Liver (tissue), 9 donors: ENCODE results near the gene UBE2V1. TPM values are rescaled to one million over a fixed set of nuclear protein-coding genes. Genes with fewer than 3 reads are reported as not detected.

Experiments
- DNase-seq: peaks from one replicate; pipeline ENCODE4 v3.0.0-alpha.2; 2017; ENCODE audit warnings: low spot score
- H3K27ac ChIP-seq, 2 donors: one replicate each; pipeline ENCODE4 v1.7.0; 2013; ENCODE audit warnings: inconsistent platforms in 2 of 2, low read length in 2 of 2, control low read depth in 1 of 2, low read depth in 1 of 2, mild to moderate bottlenecking in 1 of 2
- H3K27me3 ChIP-seq, 4 donors: one replicate each; pipeline versions ENCODE4 v1.6.1 to v1.7.0; 2013; ENCODE audit warnings: low read length in 3 of 4, inconsistent platforms in 1 of 4, mild to moderate bottlenecking in 1 of 4, moderate library complexity in 1 of 4; ENCODE audit not compliant: control insufficient read depth in 4 of 4, insufficient read depth in 4 of 4
- H3K36me3 ChIP-seq, 4 donors: one replicate each; pipeline versions ENCODE4 v1.6.1 to v1.7.0; 2013; ENCODE audit warnings: low read length in 3 of 4, mild to moderate bottlenecking in 3 of 4, low read depth in 1 of 4, moderate library complexity in 1 of 4; ENCODE audit not compliant: control insufficient read depth in 4 of 4, insufficient read depth in 3 of 4
- H3K4me1 ChIP-seq, 4 donors: one replicate each; pipeline versions ENCODE4 v1.6.1 to v1.7.0; 2013; ENCODE audit warnings: low read length in 3 of 4, mild to moderate bottlenecking in 3 of 4, moderate library complexity in 1 of 4; ENCODE audit not compliant: control insufficient read depth in 4 of 4, insufficient read depth in 4 of 4
- H3K4me3 ChIP-seq, 3 donors: one replicate each; pipeline versions ENCODE4 v1.6.1 to v1.7.0; 2013; ENCODE audit warnings: low read length in 3 of 3, control low read depth in 1 of 3, low read depth in 1 of 3, mild to moderate bottlenecking in 1 of 3
- H3K9ac ChIP-seq, 2 donors: one replicate each; pipeline ENCODE4 v1.7.0; 2013; ENCODE audit warnings: low read length in 2 of 2, mild to moderate bottlenecking in 2 of 2, moderate library complexity in 2 of 2, control low read depth in 1 of 2, low read depth in 1 of 2
- H3K9me3 ChIP-seq, 4 donors: one replicate each; pipeline versions ENCODE4 v1.6.1 to v1.7.0; 2013; ENCODE audit warnings: low read length in 3 of 4; ENCODE audit not compliant: control insufficient read depth in 4 of 4
- EGR1 ChIP-seq, 2 donors: IDR thresholded peaks; 2 replicates each; pipeline ENCODE4 v1.6.1; 2016 to 2018; ENCODE audit warnings: antibody characterized with exemption in 2 of 2, low read depth in 2 of 2
- FOXA1 ChIP-seq: IDR thresholded peaks from 2 replicates; pipeline ENCODE4 v1.6.1; 2016; ENCODE audit warnings: antibody characterized with exemption
- FOXA2 ChIP-seq: IDR thresholded peaks from 2 replicates; pipeline ENCODE4 v1.6.1; 2016; ENCODE audit warnings: antibody characterized with exemption
- GABPA ChIP-seq, 2 donors: IDR thresholded peaks in 1 of 2; conservative IDR thresholded peaks in 1 of 2; 2 replicates each; pipeline ENCODE4 v1.6.1; 2016; ENCODE audit warnings: antibody characterized with exemption in 2 of 2, mild to moderate bottlenecking in 1 of 2, moderate library complexity in 1 of 2
- HNF4A ChIP-seq, 2 donors: conservative IDR thresholded peaks; 2 replicates each; pipeline ENCODE4 v1.6.1; 2016; ENCODE audit warnings: antibody characterized with exemption in 2 of 2, mild to moderate bottlenecking in 2 of 2
- HNF4G ChIP-seq: IDR thresholded peaks from 2 replicates; pipeline ENCODE4 v1.6.1; 2016; ENCODE audit warnings: antibody characterized with exemption
- JUND ChIP-seq, 2 donors: IDR thresholded peaks; 2 replicates each; pipeline ENCODE4 v1.6.1; 2016; ENCODE audit warnings: antibody characterized with exemption in 2 of 2
- NR2F2 ChIP-seq: IDR thresholded peaks from 2 replicates; pipeline ENCODE4 v1.6.1; 2016; ENCODE audit warnings: antibody characterized with exemption
- RAD21 ChIP-seq, 2 donors: IDR thresholded peaks; 2 replicates each; pipeline ENCODE4 v1.6.1; 2016; ENCODE audit warnings: antibody characterized with exemption in 2 of 2, mild to moderate bottlenecking in 2 of 2
- RXRA ChIP-seq, 2 donors: IDR thresholded peaks; 2 replicates each; pipeline ENCODE4 v1.6.1; 2017 to 2018; ENCODE audit warnings: antibody characterized with exemption in 2 of 2, mild to moderate bottlenecking in 1 of 2
- SP1 ChIP-seq: IDR thresholded peaks from 2 replicates; pipeline ENCODE4 v1.6.1; 2018; ENCODE audit warnings: antibody characterized with exemption, mild to moderate bottlenecking
- TAF1 ChIP-seq: conservative IDR thresholded peaks from 2 replicates; pipeline ENCODE4 v1.6.1; 2016; ENCODE audit warnings: antibody characterized with exemption, mild to moderate bottlenecking
- YY1 ChIP-seq: IDR thresholded peaks from 2 replicates; pipeline ENCODE4 v1.6.1; 2016; ENCODE audit warnings: antibody characterized with exemption, mild to moderate bottlenecking
- WGBS: extraction: QIAGEN DNeasy Blood & Tissue Kit; methylation state at CpG from one replicate; pipeline ENCODE4 v1.1.7; 2013; 5-methylcytosine and 5-hydroxymethylcytosine counted together
- polyA plus RNA-seq, 2 donors: library from polyadenylated mRNA; stranded (reverse) in 1 of 2; unstranded in 1 of 2; fragments of 200-250 nt in 1 of 2; fragments of >200 nt in 1 of 2; fragmentation: Nextera tagmentation in 1 of 2; extraction: Ambion mirVana in 1 of 2; gene quantifications; one replicate each; pipeline versions ENCODE4 v1.2.1 to v1.2.3, GENCODE V29; 2013 to 2015
- total RNA-seq, 2 donors: library from RNA; depleted of rRNA; stranded (reverse); fragments of >200 nt; gene quantifications; one replicate each; pipeline ENCODE4 v1.2.3, GENCODE V29; 2014
- TF ChIP-seq, protein P1 (sequence below): IDR thresholded peaks from 2 replicates; pipeline ENCODE4 v1.6.1; 2016; ENCODE audit warnings: antibody characterized with exemption
- TF ChIP-seq, protein P2 (sequence below): fragments of 150-350 bp; IDR thresholded peaks from 2 replicates; pipeline ENCODE4 v1.5.1; 2017; ENCODE audit warnings: improper control_type of control experiment, low read depth, low read length; ENCODE audit not compliant: missing input control
- TF ChIP-seq, protein P3 (sequence below): IDR thresholded peaks from 2 replicates; pipeline ENCODE4 v1.6.1; 2016; ENCODE audit warnings: antibody characterized with exemption
- TF ChIP-seq, protein P4 (sequence below): IDR thresholded peaks from 2 replicates; pipeline ENCODE4 v1.6.1; 2016; ENCODE audit warnings: antibody characterized with exemption, mild to moderate bottlenecking
- TF ChIP-seq, protein P5 (sequence below): IDR thresholded peaks from 2 replicates; pipeline ENCODE4 v1.6.1; 2016; ENCODE audit warnings: antibody characterized with exemption
- donor health status: healthy.
- donor health status: healthy.
- donor health status: healthy.
- donor health status: healthy.
- donor health status: healthy.

Gene UBE2V1
- total and polyA plus RNA-seq, 4 donors, result 27.9 to 53.0 (median 34.2) TPM

DNA sequence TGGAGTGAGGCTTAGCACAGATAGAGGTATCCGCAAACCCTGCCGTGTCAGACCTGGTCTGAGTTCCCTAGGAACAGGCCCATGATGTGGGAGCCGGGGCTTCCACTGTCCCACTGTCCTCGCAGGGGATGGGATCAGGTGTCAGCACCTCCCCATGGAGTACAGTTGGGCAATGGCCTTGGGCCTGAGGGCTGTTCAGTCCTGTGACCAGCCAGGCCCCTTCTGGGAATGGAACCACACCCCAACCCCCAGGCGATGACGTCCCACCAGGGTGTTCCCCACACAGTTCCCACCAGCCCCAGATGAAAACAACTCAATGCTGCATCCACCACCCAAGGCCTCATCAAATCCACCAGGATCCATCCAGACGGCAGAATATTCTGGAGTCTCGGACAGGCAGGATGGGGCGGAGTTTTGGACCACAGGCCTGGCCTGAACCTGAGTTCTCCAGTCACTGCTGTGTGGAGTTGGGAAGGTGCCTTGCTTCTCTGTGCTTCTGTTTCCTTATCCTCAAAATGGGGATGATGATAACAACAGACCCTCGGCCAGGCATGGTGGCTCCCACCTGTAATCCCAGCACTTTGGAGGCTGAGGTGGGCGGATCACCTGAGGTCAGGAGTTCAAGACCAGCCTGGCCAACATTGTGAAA, 62.2 kb downstream of the UBE2V1 start:
- H3K9me3 ChIP-seq, result no peaks in the 10 kb centered on the region
- no peak overlapping the region for H3K4me3 ChIP-seq
- 90% methylated on average over 11 of the region's 11 CpGs for WGBS
- H3K9ac ChIP-seq, result no peak overlapping the region
- no peak for DNase-seq
- H3K27me3 ChIP-seq, result no peaks in the 10 kb centered on the region
- no peak overlapping the region for H3K27ac ChIP-seq
- H3K36me3 ChIP-seq, result no peaks in the 10 kb centered on the region
- H3K4me1 ChIP-seq, result peaks cover 0 to 4% (median 0%) of the 10 kb centered on the region in 4 donors
- no peak for TF ChIP-seq RAD21 (IDR thresholded peaks at IDR 0.05)

DNA sequence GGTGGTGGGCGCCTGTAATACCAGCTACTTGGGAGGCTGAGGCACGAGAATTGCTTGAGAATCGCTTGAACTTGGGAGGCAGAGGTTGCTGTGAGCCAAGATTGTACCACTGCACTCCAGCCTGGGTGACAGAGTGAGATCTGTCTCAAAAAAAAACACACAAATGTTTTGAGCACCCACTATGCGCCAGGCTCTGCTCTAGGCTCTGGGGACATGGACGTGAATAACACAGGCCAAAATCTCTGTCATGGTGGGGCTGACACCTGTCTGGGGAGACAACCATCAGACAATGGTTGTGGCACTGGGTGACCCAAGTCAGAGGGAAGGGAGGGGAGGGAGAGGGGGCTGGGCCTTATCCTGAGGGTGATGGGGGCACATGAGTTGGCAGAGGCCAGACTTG, 62.7 kb downstream of the UBE2V1 start:
- no peaks in the 10 kb centered on the region for H3K36me3 ChIP-seq
- no peak for DNase-seq
- H3K9me3 ChIP-seq, result no peaks in the 10 kb centered on the region
- H3K4me3 ChIP-seq, result no peak overlapping the region
- H3K27me3 ChIP-seq, result no peaks in the 10 kb centered on the region
- peaks cover 0 to 4% (median 0%) of the 10 kb centered on the region in 4 donors for H3K4me1 ChIP-seq
- WGBS, result 95% methylated on average over 5 of the region's 5 CpGs
- no peak overlapping the region for H3K9ac ChIP-seq
- H3K27ac ChIP-seq, result no peak overlapping the region
- TF ChIP-seq GABPA (IDR thresholded peaks at IDR 0.05 in 1 of 2, conservative IDR thresholded peaks at IDR 0.05 in 1 of 2) (no peak), RAD21 (IDR thresholded peaks at IDR 0.05) (no peak), NR2F2 (no peak), FOXA2 (no peak), RXRA (IDR thresholded peaks at IDR 0.05) (no peak), SP1 (no peak), YY1 (no peak), JUND (IDR thresholded peaks at IDR 0.05) (no peak), EGR1 (IDR thresholded peaks at IDR 0.05; ENCODE audit: low read depth in 2 of 2) (no peak), FOXA1 (no peak), HNF4G (no peak), TAF1 (no peak), HNF4A (conservative IDR thresholded peaks at IDR 0.05) (no peak)
- TF ChIP-seq, protein P1, sequence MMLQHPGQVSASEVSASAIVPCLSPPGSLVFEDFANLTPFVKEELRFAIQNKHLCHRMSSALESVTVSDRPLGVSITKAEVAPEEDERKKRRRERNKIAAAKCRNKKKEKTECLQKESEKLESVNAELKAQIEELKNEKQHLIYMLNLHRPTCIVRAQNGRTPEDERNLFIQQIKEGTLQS, result no peak
- TF ChIP-seq, protein P2, sequence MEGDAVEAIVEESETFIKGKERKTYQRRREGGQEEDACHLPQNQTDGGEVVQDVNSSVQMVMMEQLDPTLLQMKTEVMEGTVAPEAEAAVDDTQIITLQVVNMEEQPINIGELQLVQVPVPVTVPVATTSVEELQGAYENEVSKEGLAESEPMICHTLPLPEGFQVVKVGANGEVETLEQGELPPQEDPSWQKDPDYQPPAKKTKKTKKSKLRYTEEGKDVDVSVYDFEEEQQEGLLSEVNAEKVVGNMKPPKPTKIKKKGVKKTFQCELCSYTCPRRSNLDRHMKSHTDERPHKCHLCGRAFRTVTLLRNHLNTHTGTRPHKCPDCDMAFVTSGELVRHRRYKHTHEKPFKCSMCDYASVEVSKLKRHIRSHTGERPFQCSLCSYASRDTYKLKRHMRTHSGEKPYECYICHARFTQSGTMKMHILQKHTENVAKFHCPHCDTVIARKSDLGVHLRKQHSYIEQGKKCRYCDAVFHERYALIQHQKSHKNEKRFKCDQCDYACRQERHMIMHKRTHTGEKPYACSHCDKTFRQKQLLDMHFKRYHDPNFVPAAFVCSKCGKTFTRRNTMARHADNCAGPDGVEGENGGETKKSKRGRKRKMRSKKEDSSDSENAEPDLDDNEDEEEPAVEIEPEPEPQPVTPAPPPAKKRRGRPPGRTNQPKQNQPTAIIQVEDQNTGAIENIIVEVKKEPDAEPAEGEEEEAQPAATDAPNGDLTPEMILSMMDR, result no peak
- TF ChIP-seq, protein P3, sequence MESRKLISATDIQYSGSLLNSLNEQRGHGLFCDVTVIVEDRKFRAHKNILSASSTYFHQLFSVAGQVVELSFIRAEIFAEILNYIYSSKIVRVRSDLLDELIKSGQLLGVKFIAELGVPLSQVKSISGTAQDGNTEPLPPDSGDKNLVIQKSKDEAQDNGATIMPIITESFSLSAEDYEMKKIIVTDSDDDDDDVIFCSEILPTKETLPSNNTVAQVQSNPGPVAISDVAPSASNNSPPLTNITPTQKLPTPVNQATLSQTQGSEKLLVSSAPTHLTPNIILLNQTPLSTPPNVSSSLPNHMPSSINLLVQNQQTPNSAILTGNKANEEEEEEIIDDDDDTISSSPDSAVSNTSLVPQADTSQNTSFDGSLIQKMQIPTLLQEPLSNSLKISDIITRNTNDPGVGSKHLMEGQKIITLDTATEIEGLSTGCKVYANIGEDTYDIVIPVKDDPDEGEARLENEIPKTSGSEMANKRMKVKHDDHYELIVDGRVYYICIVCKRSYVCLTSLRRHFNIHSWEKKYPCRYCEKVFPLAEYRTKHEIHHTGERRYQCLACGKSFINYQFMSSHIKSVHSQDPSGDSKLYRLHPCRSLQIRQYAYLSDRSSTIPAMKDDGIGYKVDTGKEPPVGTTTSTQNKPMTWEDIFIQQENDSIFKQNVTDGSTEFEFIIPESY, result no peak
- TF ChIP-seq, protein P4, sequence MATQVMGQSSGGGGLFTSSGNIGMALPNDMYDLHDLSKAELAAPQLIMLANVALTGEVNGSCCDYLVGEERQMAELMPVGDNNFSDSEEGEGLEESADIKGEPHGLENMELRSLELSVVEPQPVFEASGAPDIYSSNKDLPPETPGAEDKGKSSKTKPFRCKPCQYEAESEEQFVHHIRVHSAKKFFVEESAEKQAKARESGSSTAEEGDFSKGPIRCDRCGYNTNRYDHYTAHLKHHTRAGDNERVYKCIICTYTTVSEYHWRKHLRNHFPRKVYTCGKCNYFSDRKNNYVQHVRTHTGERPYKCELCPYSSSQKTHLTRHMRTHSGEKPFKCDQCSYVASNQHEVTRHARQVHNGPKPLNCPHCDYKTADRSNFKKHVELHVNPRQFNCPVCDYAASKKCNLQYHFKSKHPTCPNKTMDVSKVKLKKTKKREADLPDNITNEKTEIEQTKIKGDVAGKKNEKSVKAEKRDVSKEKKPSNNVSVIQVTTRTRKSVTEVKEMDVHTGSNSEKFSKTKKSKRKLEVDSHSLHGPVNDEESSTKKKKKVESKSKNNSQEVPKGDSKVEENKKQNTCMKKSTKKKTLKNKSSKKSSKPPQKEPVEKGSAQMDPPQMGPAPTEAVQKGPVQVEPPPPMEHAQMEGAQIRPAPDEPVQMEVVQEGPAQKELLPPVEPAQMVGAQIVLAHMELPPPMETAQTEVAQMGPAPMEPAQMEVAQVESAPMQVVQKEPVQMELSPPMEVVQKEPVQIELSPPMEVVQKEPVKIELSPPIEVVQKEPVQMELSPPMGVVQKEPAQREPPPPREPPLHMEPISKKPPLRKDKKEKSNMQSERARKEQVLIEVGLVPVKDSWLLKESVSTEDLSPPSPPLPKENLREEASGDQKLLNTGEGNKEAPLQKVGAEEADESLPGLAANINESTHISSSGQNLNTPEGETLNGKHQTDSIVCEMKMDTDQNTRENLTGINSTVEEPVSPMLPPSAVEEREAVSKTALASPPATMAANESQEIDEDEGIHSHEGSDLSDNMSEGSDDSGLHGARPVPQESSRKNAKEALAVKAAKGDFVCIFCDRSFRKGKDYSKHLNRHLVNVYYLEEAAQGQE, result no peak
- TF ChIP-seq, protein P5, sequence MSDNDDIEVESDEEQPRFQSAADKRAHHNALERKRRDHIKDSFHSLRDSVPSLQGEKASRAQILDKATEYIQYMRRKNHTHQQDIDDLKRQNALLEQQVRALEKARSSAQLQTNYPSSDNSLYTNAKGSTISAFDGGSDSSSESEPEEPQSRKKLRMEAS, result no peak
